ENCODE measurements around the gene HECTD4.
A peak's percentile ranks its signal among the peaks of the same experiment; 100 is the strongest.

Gene HECTD4

DNA sequence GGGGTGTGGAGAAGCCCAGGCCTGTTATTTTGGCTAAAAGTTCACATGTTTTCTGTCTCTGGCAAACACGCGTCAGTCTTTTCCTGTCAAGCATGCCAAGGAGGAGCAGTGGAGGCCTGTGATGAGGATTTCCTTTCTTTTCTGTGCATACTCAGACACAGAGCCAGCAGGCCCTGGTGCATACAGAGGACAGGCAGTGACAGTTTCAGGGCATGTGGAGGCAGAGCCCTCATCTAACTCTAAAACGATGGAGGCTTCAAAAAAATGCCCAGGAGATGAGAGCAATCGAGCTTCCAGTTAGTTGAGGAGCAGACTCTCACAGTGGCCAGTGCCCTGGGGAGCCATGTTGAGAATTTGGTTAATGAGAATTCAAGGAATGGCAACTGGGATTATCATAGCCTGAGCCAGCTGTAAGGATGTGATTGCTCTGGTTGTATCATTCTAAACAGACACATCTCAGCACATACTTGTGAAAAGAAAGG lies 190.3 kb downstream of the HECTD4 start:
- no CpG with 5 or more reads among the region's 4 CpGs for WGBS, 2 donors (ENCODE audit: extremely low coverage in 2 of 2, insufficient read length in 2 of 2, insufficient replicate concordance in 1 of 2)
- Histone ChIP-seq H2BK12ac (ENCODE audit: low read length) (no peak overlapping the region), H2AFZ (ENCODE audit: low read length) (no peak overlapping the region), H3K27me3 (ENCODE audit: control insufficient read depth in 3 of 3, insufficient read depth in 3 of 3, low read depth in 1 of 3, low read length in 3 of 3) (no peaks in the 10 kb centered on the region), H3K4me3 (ENCODE audit: low read length in 2 of 2) (no peak overlapping the region), H3K4me2 (ENCODE audit: insufficient read depth, low read length, poor library complexity, severe bottlenecking) (no peak overlapping the region), H3K18ac (ENCODE audit: low read length) (no peak overlapping the region), H3K9me3 (replicated peaks in 1 of 2; ENCODE audit: control insufficient read depth in 2 of 2, insufficient read depth in 1 of 2, low read depth in 1 of 2, low read length in 2 of 2) (no peaks in the 10 kb centered on the region), H2BK15ac (ENCODE audit: low read length) (no peak overlapping the region), H2BK5ac (ENCODE audit: low read length) (no peak overlapping the region), H3K36me3 (replicated peaks in 1 of 2; ENCODE audit: control insufficient read depth in 2 of 2, insufficient read depth in 2 of 2, low read length in 2 of 2) (peaks cover 26 to 80% of the 10 kb centered on the region in 2 donors), H3K79me1 (ENCODE audit: low read depth, low read length) (no peaks in the 10 kb centered on the region), H3K4me1 (ENCODE audit: control insufficient read depth in 2 of 2, insufficient read depth in 1 of 2, low read depth in 1 of 2, low read length in 2 of 2) (no peaks in the 10 kb centered on the region), H2BK120ac (ENCODE audit: low read depth, low read length) (no peak overlapping the region), H3K27ac (replicated peaks; ENCODE audit: low read length) (no peak overlapping the region), H3K23ac (ENCODE audit: low read depth, low read length, poor library complexity) (no peak overlapping the region), H3K14ac (ENCODE audit: low read length) (no peak overlapping the region), H4K8ac (ENCODE audit: low read depth, low read length) (no peak overlapping the region), H2AK5ac (ENCODE audit: low read depth, low read length) (no peak overlapping the region), H3K4ac (ENCODE audit: low read length) (no peak overlapping the region), H3K9ac (ENCODE audit: low read depth, low read length, poor library complexity) (no peak overlapping the region), H4K91ac (ENCODE audit: low read depth, low read length, poor library complexity) (no peak overlapping the region)
- no peak for DNase-seq (ENCODE audit: low spot score)

DNA sequence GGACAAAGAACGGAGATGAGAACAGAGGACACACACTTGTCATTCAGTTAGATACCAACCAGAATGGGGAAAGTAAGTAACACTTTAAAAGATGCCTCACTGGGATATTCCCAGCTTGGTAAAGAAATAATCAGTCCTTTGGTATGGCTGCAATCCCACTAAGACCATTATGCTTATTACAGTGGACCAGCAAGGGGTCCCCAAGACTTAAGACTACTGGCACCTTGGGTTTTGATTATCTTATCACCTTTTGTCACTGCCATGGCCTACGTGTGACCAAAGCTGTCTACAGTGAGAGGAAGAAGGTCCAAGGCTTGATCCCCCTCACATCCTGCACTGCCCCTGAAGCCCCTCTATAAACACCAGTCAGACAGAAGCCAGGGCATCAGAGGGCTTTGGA lies 191.0 kb downstream of the HECTD4 start:
- Histone ChIP-seq H2BK120ac (ENCODE audit: low read depth, low read length) (no peak overlapping the region), H3K9me3 (replicated peaks in 1 of 2; ENCODE audit: control insufficient read depth in 2 of 2, insufficient read depth in 1 of 2, low read depth in 1 of 2, low read length in 2 of 2) (no peaks in the 10 kb centered on the region), H3K27ac (replicated peaks; ENCODE audit: low read length) (no peak overlapping the region), H3K4me3 (ENCODE audit: low read length in 2 of 2) (no peak overlapping the region), H3K4me1 (ENCODE audit: control insufficient read depth in 2 of 2, insufficient read depth in 1 of 2, low read depth in 1 of 2, low read length in 2 of 2) (no peaks in the 10 kb centered on the region), H2AFZ (ENCODE audit: low read length) (no peak overlapping the region), H4K8ac (ENCODE audit: low read depth, low read length) (no peak overlapping the region), H2BK12ac (ENCODE audit: low read length) (no peak overlapping the region), H3K14ac (ENCODE audit: low read length) (no peak overlapping the region), H2BK15ac (ENCODE audit: low read length) (no peak overlapping the region), H3K9ac (ENCODE audit: low read depth, low read length, poor library complexity) (no peak overlapping the region), H4K91ac (ENCODE audit: low read depth, low read length, poor library complexity) (no peak overlapping the region), H3K4me2 (ENCODE audit: insufficient read depth, low read length, poor library complexity, severe bottlenecking) (no peak overlapping the region), H2AK5ac (ENCODE audit: low read depth, low read length) (no peak overlapping the region), H3K79me1 (ENCODE audit: low read depth, low read length) (no peaks in the 10 kb centered on the region), H2BK5ac (ENCODE audit: low read length) (no peak overlapping the region), H3K36me3 (replicated peaks in 1 of 2; ENCODE audit: control insufficient read depth in 2 of 2, insufficient read depth in 2 of 2, low read length in 2 of 2) (peaks cover 25 to 76% of the 10 kb centered on the region in 2 donors), H3K18ac (ENCODE audit: low read length) (no peak overlapping the region), H3K27me3 (ENCODE audit: control insufficient read depth in 3 of 3, insufficient read depth in 3 of 3, low read depth in 1 of 3, low read length in 3 of 3) (no peaks in the 10 kb centered on the region), H3K23ac (ENCODE audit: low read depth, low read length, poor library complexity) (no peak overlapping the region), H3K4ac (ENCODE audit: low read length) (no peak overlapping the region)
- no peak for DNase-seq (ENCODE audit: low spot score)
- WGBS, 2 donors (ENCODE audit: extremely low coverage in 2 of 2, insufficient read length in 2 of 2, insufficient replicate concordance in 1 of 2) = no CpG with 5 or more reads among the region's 2 CpGs

- H2BK15ac ChIP-seq (ENCODE audit: low read length) = no peak overlapping the region
- no peak overlapping the region for H2AFZ ChIP-seq (ENCODE audit: low read length)
- H2BK5ac ChIP-seq (ENCODE audit: low read length) = no peak overlapping the region
- H3K18ac ChIP-seq (ENCODE audit: low read length) = no peak overlapping the region
- no peaks in the 10 kb centered on the region for H3K79me1 ChIP-seq (ENCODE audit: low read depth, low read length)
- H3K27me3 ChIP-seq (ENCODE audit: control insufficient read depth in 3 of 3, insufficient read depth in 3 of 3, low read depth in 1 of 3, low read length in 3 of 3) = no peaks in the 10 kb centered on the region
- H3K4me1 ChIP-seq (ENCODE audit: control insufficient read depth in 2 of 2, insufficient read depth in 1 of 2, low read depth in 1 of 2, low read length in 2 of 2) = no peaks in the 10 kb centered on the region
- no peak overlapping the region for H3K9ac ChIP-seq (ENCODE audit: low read depth, low read length, poor library complexity)
- no peaks in the 10 kb centered on the region for H3K9me3 ChIP-seq (replicated peaks in 1 of 2; ENCODE audit: control insufficient read depth in 2 of 2, insufficient read depth in 1 of 2, low read depth in 1 of 2, low read length in 2 of 2)
- peak overlapping the region; percentile 87 for H3K14ac ChIP-seq (ENCODE audit: low read length)
- no peak overlapping the region for H4K91ac ChIP-seq (ENCODE audit: low read depth, low read length, poor library complexity)
- H3K4me2 ChIP-seq (ENCODE audit: insufficient read depth, low read length, poor library complexity, severe bottlenecking) = no peak overlapping the region
- WGBS, 2 donors (ENCODE audit: extremely low coverage in 2 of 2, insufficient read length in 2 of 2, insufficient replicate concordance in 1 of 2) = no CpG with 5 or more reads among the region's 5 CpGs
- no peak for DNase-seq (ENCODE audit: low spot score)
- H2BK120ac ChIP-seq (ENCODE audit: low read depth, low read length) = no peak overlapping the region
- no peak overlapping the region for H3K27ac ChIP-seq (replicated peaks; ENCODE audit: low read length)
- H2BK12ac ChIP-seq (ENCODE audit: low read length) = no peak overlapping the region
- H4K8ac ChIP-seq (ENCODE audit: low read depth, low read length) = no peak overlapping the region
- H3K23ac ChIP-seq (ENCODE audit: low read depth, low read length, poor library complexity) = peak overlapping the region; percentile 69
- H3K4ac ChIP-seq (ENCODE audit: low read length) = no peak overlapping the region
- H3K4me3 ChIP-seq (ENCODE audit: low read length in 2 of 2) = peak overlapping the region in 1 of 2 donors; percentile 58
- H3K36me3 ChIP-seq (replicated peaks in 1 of 2; ENCODE audit: control insufficient read depth in 2 of 2, insufficient read depth in 2 of 2, low read length in 2 of 2) = peaks cover 26 to 77% of the 10 kb centered on the region in 2 donors
- H2AK5ac ChIP-seq (ENCODE audit: low read depth, low read length) = no peak overlapping the region
Measured at GRCh38 chr12:112190231-112191025, 191.8 kb downstream of the HECTD4 start.

DNA sequence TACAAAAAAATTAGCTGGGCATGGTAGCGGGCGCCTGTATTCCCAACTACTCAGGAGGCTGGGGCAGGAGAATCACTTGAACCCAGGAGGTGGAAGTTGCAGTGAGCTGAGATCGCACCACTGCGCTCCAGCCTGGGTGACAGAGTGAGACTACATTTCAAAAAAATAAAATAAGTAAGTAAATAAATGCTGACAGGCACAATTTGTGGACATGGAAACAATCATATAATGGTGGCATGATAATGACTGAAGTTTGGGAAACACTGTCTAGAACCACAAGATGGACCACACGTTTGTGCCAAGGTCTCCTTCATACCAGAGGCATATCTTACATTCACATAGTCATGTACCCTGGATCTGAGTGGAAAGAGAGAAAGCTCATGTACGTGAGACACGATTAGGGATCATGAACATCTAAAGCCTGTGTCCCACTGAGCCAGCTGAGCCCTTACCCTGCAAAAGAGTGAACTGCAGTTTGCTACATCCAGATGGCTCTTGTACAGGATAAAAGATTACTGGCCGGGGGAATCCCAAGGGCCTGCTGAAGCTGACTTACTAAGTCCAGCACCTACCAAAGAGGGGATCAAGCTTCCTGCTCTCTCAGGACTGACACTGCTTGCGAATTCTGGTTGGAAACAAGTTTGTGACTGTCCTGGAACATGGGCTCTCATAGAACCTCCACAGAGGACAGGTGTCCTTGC lies 194.0 kb downstream of the HECTD4 start:
- H3K36me3 ChIP-seq (replicated peaks in 1 of 2; ENCODE audit: control insufficient read depth in 2 of 2, insufficient read depth in 2 of 2, low read length in 2 of 2) = peaks cover 24 to 76% of the 10 kb centered on the region in 2 donors
- no peak overlapping the region for H3K14ac ChIP-seq (ENCODE audit: low read length)
- peaks cover 2 to 6% of the 10 kb centered on the region in 2 donors for H3K4me1 ChIP-seq (ENCODE audit: control insufficient read depth in 2 of 2, insufficient read depth in 1 of 2, low read depth in 1 of 2, low read length in 2 of 2)
- H2BK12ac ChIP-seq (ENCODE audit: low read length) = no peak overlapping the region
- no peak overlapping the region for H3K4ac ChIP-seq (ENCODE audit: low read length)
- H3K4me3 ChIP-seq (ENCODE audit: low read length in 2 of 2) = no peak overlapping the region
- no peaks in the 10 kb centered on the region for H3K79me1 ChIP-seq (ENCODE audit: low read depth, low read length)
- no peak overlapping the region for H3K27ac ChIP-seq (replicated peaks; ENCODE audit: low read length)
- no peaks in the 10 kb centered on the region for H3K9me3 ChIP-seq (replicated peaks in 1 of 2; ENCODE audit: control insufficient read depth in 2 of 2, insufficient read depth in 1 of 2, low read depth in 1 of 2, low read length in 2 of 2)
- H2BK5ac ChIP-seq (ENCODE audit: low read length) = no peak overlapping the region
- no peak overlapping the region for H2AK5ac ChIP-seq (ENCODE audit: low read depth, low read length)
- H3K23ac ChIP-seq (ENCODE audit: low read depth, low read length, poor library complexity) = no peak overlapping the region
- no peak overlapping the region for H3K18ac ChIP-seq (ENCODE audit: low read length)
- no peak for DNase-seq (ENCODE audit: low spot score)
- no peaks in the 10 kb centered on the region for H3K27me3 ChIP-seq (ENCODE audit: control insufficient read depth in 3 of 3, insufficient read depth in 3 of 3, low read depth in 1 of 3, low read length in 3 of 3)
- H3K9ac ChIP-seq (ENCODE audit: low read depth, low read length, poor library complexity) = no peak overlapping the region
- no peak overlapping the region for H2BK120ac ChIP-seq (ENCODE audit: low read depth, low read length)
- H4K91ac ChIP-seq (ENCODE audit: low read depth, low read length, poor library complexity) = no peak overlapping the region
- H4K8ac ChIP-seq (ENCODE audit: low read depth, low read length) = no peak overlapping the region
- no peak overlapping the region for H2BK15ac ChIP-seq (ENCODE audit: low read length)
- no peak overlapping the region for H3K4me2 ChIP-seq (ENCODE audit: insufficient read depth, low read length, poor library complexity, severe bottlenecking)
- no peak overlapping the region for H2AFZ ChIP-seq (ENCODE audit: low read length)
- WGBS, 2 donors (ENCODE audit: extremely low coverage in 2 of 2, insufficient read length in 2 of 2, insufficient replicate concordance in 1 of 2) = no CpG with 5 or more reads among the region's 9 CpGs

All from neuronal stem cell (in vitro differentiated cells).